ENCODE measurements around the gene PRKN. TPM values are rescaled to one million over a fixed set of nuclear protein-coding genes. Genes with fewer than 3 reads are reported as not detected.

Gene PRKN
- total RNA-seq, 2 donors from 2014 or later, result 3.3 to 4.8 TPM

GRCh38 chr6:161844804-161845203 is 882.8 kb downstream of the PRKN start:
- Histone ChIP-seq H3K4me1 (ENCODE audit: control insufficient read depth, insufficient read depth, low read length) (no peaks in the 10 kb centered on the region), H3K4me3 (ENCODE audit: low read length) (no peak overlapping the region), H3K27ac (ENCODE audit: low read depth, low read length) (no peak overlapping the region), H3K27me3 (ENCODE audit: control insufficient read depth, insufficient read depth, low read length, poor library complexity, severe bottlenecking) (no peaks in the 10 kb centered on the region), H3K9me3 (ENCODE audit: control insufficient read depth, low read length) (no peaks in the 10 kb centered on the region), H3K36me3 (ENCODE audit: control insufficient read depth, insufficient read depth, low read length) (no peaks in the 10 kb centered on the region), H3K9ac (ENCODE audit: extremely low read depth, low read length, poor library complexity, severe bottlenecking) (no peak overlapping the region)
- Mint-ChIP-seq H3K36me3 (ENCODE audit: low read depth) (no peaks in the 10 kb centered on the region), H3K27me3 (ENCODE audit: insufficient read depth) (peaks cover 2% of the 10 kb centered on the region), H3K27ac (no peak overlapping the region), H3K9me3 (no peaks in the 10 kb centered on the region), H3K4me1 (peaks cover 5% of the 10 kb centered on the region), H3K4me3 (no peak overlapping the region)
- WGBS, 2 experiments (ENCODE audit: insufficient coverage in 1 of 2, insufficient read length in 1 of 2), result 83 to 91% methylated on average over 1 to 3 of the region's 4 CpGs
- TF ChIP-seq CTCF (conservative IDR thresholded peaks at IDR 0.05), result no peak
- DNase-seq, result no peak

GRCh38 chr6:161843066-161843465 is 884.5 kb downstream of the PRKN start:
- Mint-ChIP-seq H3K9me3 (no peaks in the 10 kb centered on the region), H3K4me3 (no peak overlapping the region)
- WGBS, 2 experiments (ENCODE audit: insufficient coverage in 1 of 2, insufficient read length in 1 of 2), result 95% methylated on average over 3 of the region's 3 CpGs; no CpG with 5 or more reads in 1 of the 2 experiments

GRCh38 chr6:161840380-161840779 is 887.2 kb downstream of the PRKN start:
- Mint-ChIP-seq H3K27me3 (ENCODE audit: insufficient read depth) (peaks cover 2% of the 10 kb centered on the region), H3K4me1 (peaks cover 26% of the 10 kb centered on the region), H3K4me3 (no peak overlapping the region), H3K36me3 (ENCODE audit: low read depth) (no peaks in the 10 kb centered on the region), H3K9me3 (no peaks in the 10 kb centered on the region), H3K27ac (no peak overlapping the region)
- Histone ChIP-seq H3K36me3 (ENCODE audit: control insufficient read depth, insufficient read depth, low read length) (no peaks in the 10 kb centered on the region), H3K27me3 (ENCODE audit: control insufficient read depth, insufficient read depth, low read length, poor library complexity, severe bottlenecking) (no peaks in the 10 kb centered on the region), H3K4me1 (ENCODE audit: control insufficient read depth, insufficient read depth, low read length) (no peaks in the 10 kb centered on the region), H3K9ac (ENCODE audit: extremely low read depth, low read length, poor library complexity, severe bottlenecking) (no peak overlapping the region), H3K9me3 (ENCODE audit: control insufficient read depth, low read length) (no peaks in the 10 kb centered on the region), H3K27ac (ENCODE audit: low read depth, low read length) (no peak overlapping the region), H3K4me3 (ENCODE audit: low read length) (no peak overlapping the region)
- WGBS, 2 experiments (ENCODE audit: insufficient coverage in 1 of 2, insufficient read length in 1 of 2), result 90% methylated on average over 3 of the region's 3 CpGs; no CpG with 5 or more reads in 1 of the 2 experiments
- DNase-seq, result no peak
- TF ChIP-seq CTCF (conservative IDR thresholded peaks at IDR 0.05), result no peak

More at GRCh38 chr6:161843066-161843465, 884.5 kb downstream of the PRKN start:
- Histone ChIP-seq H3K4me1 (ENCODE audit: control insufficient read depth, insufficient read depth, low read length) (no peaks in the 10 kb centered on the region), H3K36me3 (ENCODE audit: control insufficient read depth, insufficient read depth, low read length) (no peaks in the 10 kb centered on the region), H3K4me3 (ENCODE audit: low read length) (no peak overlapping the region), H3K9me3 (ENCODE audit: control insufficient read depth, low read length) (no peaks in the 10 kb centered on the region), H3K27ac (ENCODE audit: low read depth, low read length) (no peak overlapping the region), H3K27me3 (ENCODE audit: control insufficient read depth, insufficient read depth, low read length, poor library complexity, severe bottlenecking) (no peaks in the 10 kb centered on the region), H3K9ac (ENCODE audit: extremely low read depth, low read length, poor library complexity, severe bottlenecking) (no peak overlapping the region)
- Mint-ChIP-seq H3K4me1 (peaks cover 16% of the 10 kb centered on the region), H3K27ac (no peak overlapping the region), H3K27me3 (ENCODE audit: insufficient read depth) (peaks cover 2% of the 10 kb centered on the region), H3K36me3 (ENCODE audit: low read depth) (no peaks in the 10 kb centered on the region)
- DNase-seq, result no peak
- TF ChIP-seq CTCF (conservative IDR thresholded peaks at IDR 0.05), result no peak

Measured in endodermal cell (in vitro differentiated cells).